ENCODE results near the gene SLAMF9.

Gene SLAMF9

GRCh38 chr1:159958719-159959380 is 4.8 kb upstream of the SLAMF9 start:
- no peak for TF ChIP-seq TEAD4 (IDR thresholded peaks at IDR 0.05)

- TF ChIP-seq NFIC (IDR thresholded peaks at IDR 0.05): peak; percentile 92
- no peak for TF ChIP-seq TEAD4 (IDR thresholded peaks at IDR 0.05)
- TF ChIP-seq MAX (IDR thresholded peaks at IDR 0.05): peak; percentile 40; the same call in 1 of the 2 replicates
- peak; percentile 67; the same call in 1 of the 2 replicates for TF ChIP-seq TCF12 (IDR thresholded peaks at IDR 0.05; ENCODE audit: low read depth)
- 0 out of 2 replicates have a peak, but pooled peaks have one; percentile 38 for TF ChIP-seq YY1 (IDR thresholded peaks at IDR 0.05; ENCODE audit: low read depth)
- TF ChIP-seq EP300 (IDR thresholded peaks at IDR 0.05; ENCODE audit: borderline replicate concordance): no peak; the same call in 1 of the 2 replicates
- TF ChIP-seq USF1 (IDR thresholded peaks at IDR 0.05): peak; percentile 34; the same call in 1 of the 2 replicates
Observed at GRCh38 chr1:159957824-159958268, 3.8 kb upstream of the SLAMF9 start.

GRCh38 chr1:159955456-159955855 is 1.4 kb upstream of the SLAMF9 start:
- TF ChIP-seq RAD21 (IDR thresholded peaks at IDR 0.05; ENCODE audit: low read depth) (no peak), TCF12 (IDR thresholded peaks at IDR 0.05; ENCODE audit: low read depth) (no peak), TAF1 (IDR thresholded peaks at IDR 0.05; ENCODE audit: low read depth) (no peak), ZBTB7A (IDR thresholded peaks at IDR 0.05; ENCODE audit: low read depth) (no peak), TEAD4 (IDR thresholded peaks at IDR 0.05) (no peak), MAX (IDR thresholded peaks at IDR 0.05) (no peak), EGR1 (IDR thresholded peaks at IDR 0.05) (no peak)

- TF ChIP-seq TAF1 (IDR thresholded peaks at IDR 0.05; ENCODE audit: low read depth) (no peak), REST (IDR thresholded peaks at IDR 0.05; ENCODE audit: low read depth) (no peak), TCF12 (IDR thresholded peaks at IDR 0.05; ENCODE audit: low read depth) (no peak), EP300 (IDR thresholded peaks at IDR 0.05; ENCODE audit: borderline replicate concordance) (no peak), MAX (IDR thresholded peaks at IDR 0.05) (no peak)
Observed at GRCh38 chr1:159952932-159953331, 1.1 kb downstream of the SLAMF9 start.

GRCh38 chr1:159951551-159951950 is 2.5 kb downstream of the SLAMF9 start:
- TF ChIP-seq REST (IDR thresholded peaks at IDR 0.05; ENCODE audit: low read depth) (no peak), EP300 (IDR thresholded peaks at IDR 0.05; ENCODE audit: borderline replicate concordance) (no peak), NFIC (IDR thresholded peaks at IDR 0.05) (no peak), YY1 (IDR thresholded peaks at IDR 0.05; ENCODE audit: low read depth) (no peak), EGR1 (IDR thresholded peaks at IDR 0.05) (no peak), USF1 (IDR thresholded peaks at IDR 0.05) (no peak), CREB1 (IDR thresholded peaks at IDR 0.05; ENCODE audit: low read depth) (no peak), TAF1 (IDR thresholded peaks at IDR 0.05; ENCODE audit: low read depth) (no peak), FOXM1 (IDR thresholded peaks at IDR 0.05; ENCODE audit: borderline replicate concordance, low read depth) (no peak), CEBPB (IDR thresholded peaks at IDR 0.05) (no peak), MAX (IDR thresholded peaks at IDR 0.05) (no peak), RAD21 (IDR thresholded peaks at IDR 0.05; ENCODE audit: low read depth) (no peak), TEAD4 (IDR thresholded peaks at IDR 0.05) (no peak)

GRCh38 chr1:159951016-159951415 is 3.0 kb downstream of the SLAMF9 start:
- no peak for TF ChIP-seq NFIC (IDR thresholded peaks at IDR 0.05)
- TF ChIP-seq FOXM1 (IDR thresholded peaks at IDR 0.05; ENCODE audit: borderline replicate concordance, low read depth): no peak
- TF ChIP-seq USF1 (IDR thresholded peaks at IDR 0.05): no peak
- no peak for TF ChIP-seq ZBTB7A (IDR thresholded peaks at IDR 0.05; ENCODE audit: low read depth)
- TF ChIP-seq MAX (IDR thresholded peaks at IDR 0.05): no peak
- no peak for TF ChIP-seq RAD21 (IDR thresholded peaks at IDR 0.05; ENCODE audit: low read depth)

Data from Ishikawa (cell line).